SK-N-SH treated with all-trans-retinoic acid at 6 μM for 48 hours (cell line): ENCODE results near the gene DDX24.

Experiments
- ARNTL ChIP-seq: fragments of 450-650 bp; formaldehyde crosslinking; IDR thresholded peaks from 2 replicates; pipeline ENCODE4 v1.5.0; 2020; ENCODE audit warnings: low read depth, mild to moderate bottlenecking, moderate library complexity, borderline replicate concordance
- CREB5 ChIP-seq: fragments of 250-450 bp; sonication (Bioruptor Pico); IDR thresholded peaks from 2 replicates; pipeline ENCODE4 v1.5.1; 2020; ENCODE audit warnings: low read depth, mild to moderate bottlenecking, moderate library complexity
- GLIS3 ChIP-seq: fragments of 250-450 bp; sonication (Bioruptor Pico); IDR thresholded peaks from 2 replicates; pipeline ENCODE4 v1.5.0; 2020; ENCODE audit warnings: mild to moderate bottlenecking, moderate library complexity
- PPARA ChIP-seq: fragments of 250-450 bp; sonication (Bioruptor Pico); IDR thresholded peaks from 2 replicates; pipeline ENCODE4 v1.5.0; 2020; ENCODE audit warnings: mild to moderate bottlenecking, borderline replicate concordance
- RARB ChIP-seq: fragments of 250-450 bp; sonication (Bioruptor Pico); IDR thresholded peaks from 2 replicates; pipeline ENCODE4 v1.8.0; 2021; ENCODE audit warnings: mild to moderate bottlenecking, moderate library complexity
- SNAI2 ChIP-seq: fragments of 250-450 bp; sonication (Bioruptor Pico); IDR thresholded peaks from 2 replicates; pipeline ENCODE4 v1.5.0; 2020; ENCODE audit warnings: mild to moderate bottlenecking, moderate library complexity
- ZC3H10 ChIP-seq: fragments of 250-450 bp; sonication (Bioruptor Pico); IDR thresholded peaks from 2 replicates; pipeline ENCODE4 v1.5.1; 2021; ENCODE audit warnings: mild to moderate bottlenecking, moderate library complexity
- ZFP3 ChIP-seq: fragments of 250-450 bp; sonication (Bioruptor Pico); IDR thresholded peaks from 2 replicates; pipeline ENCODE4 v1.5.0; 2020; ENCODE audit warnings: mild to moderate bottlenecking, moderate library complexity
- ZFP30 ChIP-seq: fragments of 450-650 bp; formaldehyde crosslinking; IDR thresholded peaks from 2 replicates; pipeline ENCODE4 v1.5.0; 2022; ENCODE audit warnings: mild to moderate bottlenecking, moderate library complexity

- TF ChIP-seq ARNTL (no peak), ZC3H10 (no peak), CREB5 (CRISPR knock-in tag) (no peak), GLIS3 (no peak), RARB (CRISPR knock-in tag) (no peak), ZFP30 (no peak), ZFP3 (CRISPR knock-in tag) (no peak), PPARA (CRISPR knock-in tag) (no peak), SNAI2 (no peak)
Measured at GRCh38 chr14:94054401-94054800, 26.6 kb downstream of the DDX24 start.
